Measurements from ENCODE around the gene ZFR2. TPM values are rescaled to one million over a fixed set of nuclear protein-coding genes. Genes with fewer than 3 reads are reported as not detected.
A peak's percentile ranks its signal among the peaks of the same experiment; 100 is the strongest.
"Not testable (repeated sequence)": the region's sequence is repeated elsewhere in the genome, so short reads cannot be mapped to it uniquely, and the experiment has no call there.

ZFR2 gene
- total RNA-seq, 5 donors from 2014 or later (not counting 1 experiment from before 2014, with no cell fraction given) = 0.56 to 1.8 (median 1.4) TPM

- CTCF ChIA-PET = no interaction called here
- POLR2A ChIA-PET = no interaction called here
- H3K4me1 Mint-ChIP-seq = peaks cover 53 to 70% (median 63%) of the 10 kb centered on the region in 3 donors
Measured at GRCh38 chr19:3759482-3760254, 109.2 kb downstream of the ZFR2 start.

GRCh38 chr19:3758297-3758696 is 110.5 kb downstream of the ZFR2 start:
- ATAC-seq (replicated peaks in 1 of 4); DNase-seq; POLR2A ChIA-PET; H3K27ac ChIP-seq (ENCODE audit: low read length); H3K4me3 ChIP-seq (ENCODE audit: control insufficient read depth in 1 of 2, extremely low read depth in 1 of 2, low read length in 1 of 2); H3K27ac Mint-ChIP-seq; H3K27me3 Mint-ChIP-seq; H3K9me3 Mint-ChIP-seq; H3K27me3 ChIP-seq (replicated peaks in 1 of 2; ENCODE audit: control insufficient read depth in 2 of 2, extremely low read depth in 1 of 2, insufficient read depth in 2 of 2, low read length in 1 of 2); H3K9me3 ChIP-seq; CTCF ChIA-PET; H3K36me3 Mint-ChIP-seq: not testable (repeated sequence)
- Mint-ChIP-seq H3K4me3 (peak overlapping the region in 1 of 3 donors; percentile 98), H3K4me1 (peaks cover 53 to 71% (median 64%) of the 10 kb centered on the region in 3 donors)
- peaks cover 14 to 55% of the 10 kb centered on the region in 2 experiments for H3K4me1 ChIP-seq (ENCODE audit: control insufficient read depth in 1 of 2, extremely low read depth in 1 of 2, insufficient read depth in 2 of 2, low read length in 2 of 2)
- 90% methylated on average over 7 of the region's 13 CpGs for WGBS (ENCODE audit: insufficient coverage)
- peaks cover 17 to 28% of the 10 kb centered on the region in 2 donors for H3K36me3 ChIP-seq (ENCODE audit: control insufficient read depth in 2 of 2, extremely low read depth in 1 of 2, insufficient read depth in 1 of 2, low read length in 1 of 2)

More at GRCh38 chr19:3759482-3760254, 109.2 kb downstream of the ZFR2 start:
- H3K9me3 Mint-ChIP-seq = no peaks in the 10 kb centered on the region
- Histone ChIP-seq H3K4me3 (ENCODE audit: control insufficient read depth in 1 of 2, extremely low read depth in 1 of 2, low read length in 1 of 2) (no peak overlapping the region), H3K4me1 (ENCODE audit: control insufficient read depth in 1 of 2, extremely low read depth in 1 of 2, insufficient read depth in 2 of 2, low read length in 2 of 2) (peaks cover 15 to 60% of the 10 kb centered on the region in 2 experiments), H3K27me3 (replicated peaks in 1 of 2; ENCODE audit: control insufficient read depth in 2 of 2, extremely low read depth in 1 of 2, insufficient read depth in 2 of 2, low read length in 1 of 2) (no peaks in the 10 kb centered on the region), H3K27ac (ENCODE audit: low read length) (no peak overlapping the region), H3K36me3 (ENCODE audit: control insufficient read depth in 2 of 2, extremely low read depth in 1 of 2, insufficient read depth in 1 of 2, low read length in 1 of 2) (peaks cover 11 to 24% of the 10 kb centered on the region in 2 donors), H3K9me3 (no peaks in the 10 kb centered on the region)
- peak overlapping the region; percentile 43 to 98 (median 97) for H3K4me3 Mint-ChIP-seq
- DNase-seq (no peak), ATAC-seq (replicated peaks in 1 of 4) (no peak)
- H3K27me3 Mint-ChIP-seq = no peaks in the 10 kb centered on the region
- H3K36me3 Mint-ChIP-seq = peaks cover 5% of the 10 kb centered on the region
- WGBS (ENCODE audit: insufficient coverage) = 95% methylated on average over 16 of the region's 19 CpGs
- peak overlapping the region in 1 of 2 donors; percentile 15 for H3K27ac Mint-ChIP-seq

- H3K9me3 Mint-ChIP-seq; DNase-seq; H3K4me3 ChIP-seq (ENCODE audit: control insufficient read depth in 1 of 2, extremely low read depth in 1 of 2, low read length in 1 of 2); H3K4me3 Mint-ChIP-seq; H3K27ac ChIP-seq (ENCODE audit: low read length); H3K27me3 Mint-ChIP-seq; POLR2A ChIA-PET; H3K9me3 ChIP-seq; ATAC-seq (replicated peaks in 1 of 4); CTCF ChIA-PET; H3K27me3 ChIP-seq (replicated peaks in 1 of 2; ENCODE audit: control insufficient read depth in 2 of 2, extremely low read depth in 1 of 2, insufficient read depth in 2 of 2, low read length in 1 of 2); H3K27ac Mint-ChIP-seq: not testable (repeated sequence)
- H3K4me1 ChIP-seq (ENCODE audit: control insufficient read depth in 1 of 2, extremely low read depth in 1 of 2, insufficient read depth in 2 of 2, low read length in 2 of 2) = peaks cover 11 to 50% of the 10 kb centered on the region in 2 experiments
- peaks cover 11% of the 10 kb centered on the region for H3K36me3 Mint-ChIP-seq
- WGBS (ENCODE audit: insufficient coverage) = 100% methylated on average over 3 of the region's 7 CpGs
- H3K4me1 Mint-ChIP-seq = peaks cover 48 to 65% (median 58%) of the 10 kb centered on the region in 3 donors
- peaks cover 17 to 32% of the 10 kb centered on the region in 2 donors for H3K36me3 ChIP-seq (ENCODE audit: control insufficient read depth in 2 of 2, extremely low read depth in 1 of 2, insufficient read depth in 1 of 2, low read length in 1 of 2)
Measured at GRCh38 chr19:3757705-3758104, 111.1 kb downstream of the ZFR2 start.

Other genes starting within 250 kb of the ZFR2 start
- gene CACTIN, start 242.2 kb downstream of the ZFR2 start, total RNA-seq = 10 to 100 TPM; 25.9 to 59.0 (median 55.8) TPM
- gene PIP5K1C, start 168.6 kb downstream of the ZFR2 start, total RNA-seq = 10 to 100 TPM; 25.6 to 35.0 (median 32.1) TPM
- gene TJP3, start 160.7 kb downstream of the ZFR2 start, total RNA-seq = 10 to 100 TPM; 12.6 to 28.9 (median 19.4) TPM
- gene APBA3, start 107.3 kb downstream of the ZFR2 start, total RNA-seq = 10 to 100 TPM; 57.3 to 99.0 (median 78.2) TPM
- gene MRPL54, start 106.4 kb downstream of the ZFR2 start, total RNA-seq = 10 to 100 TPM; 46.9 to 77.8 (median 52.2) TPM
- not detected for gene RAX2, start 96.8 kb downstream of the ZFR2 start, total RNA-seq
- gene MATK, start 82.7 kb downstream of the ZFR2 start, total RNA-seq = 10 to 100 TPM in 4 of 5 donors, 1 to 10 TPM in 1; 9.2 to 41.4 (median 20.6) TPM
- under 1 TPM in 1 of 5 donors, not detected in 4; 0.03 TPM for gene ATCAY, start 11.6 kb upstream of the ZFR2 start, total RNA-seq
- not detected for gene NMRK2, start 64.0 kb upstream of the ZFR2 start, total RNA-seq
- gene DAPK3, start 102.1 kb upstream of the ZFR2 start, total RNA-seq = 10 to 100 TPM; 30.3 to 51.2 (median 44.9) TPM
- gene EEF2, start 116.4 kb upstream of the ZFR2 start, total RNA-seq = 1,000 to 10,000 TPM; 2,379 to 2,775 (median 2,439) TPM
- gene PIAS4, start 138.7 kb upstream of the ZFR2 start, total RNA-seq = 10 to 100 TPM; 21.8 to 42.6 (median 31.4) TPM
- 10 to 100 TPM; 43.6 to 85.7 (median 81.8) TPM for gene ZBTB7A, start 197.9 kb upstream of the ZFR2 start, total RNA-seq

All from T-cell (primary cell).